Stimulated activated CD4-positive, alpha-beta T cell treated with anti-CD3 and anti-CD28 coated beads, TNF-alpha, amount 100 ng/mL, for 48 hours (primary cell): ENCODE measurements around the gene BHLHA9.
A peak's percentile ranks its signal among the peaks of the same experiment; 100 is the strongest.
"Not testable (repeated sequence)": the region's sequence is repeated elsewhere in the genome, so short reads cannot be mapped to it uniquely, and the experiment has no call there.

Experiments used
- DNase-seq, 3 donors: peaks; one replicate each; pipeline ENCODE4 v3.0.0-alpha.2; 2020; ENCODE audit warnings: low read depth in 3 of 3

BHLHA9 gene

DNA sequence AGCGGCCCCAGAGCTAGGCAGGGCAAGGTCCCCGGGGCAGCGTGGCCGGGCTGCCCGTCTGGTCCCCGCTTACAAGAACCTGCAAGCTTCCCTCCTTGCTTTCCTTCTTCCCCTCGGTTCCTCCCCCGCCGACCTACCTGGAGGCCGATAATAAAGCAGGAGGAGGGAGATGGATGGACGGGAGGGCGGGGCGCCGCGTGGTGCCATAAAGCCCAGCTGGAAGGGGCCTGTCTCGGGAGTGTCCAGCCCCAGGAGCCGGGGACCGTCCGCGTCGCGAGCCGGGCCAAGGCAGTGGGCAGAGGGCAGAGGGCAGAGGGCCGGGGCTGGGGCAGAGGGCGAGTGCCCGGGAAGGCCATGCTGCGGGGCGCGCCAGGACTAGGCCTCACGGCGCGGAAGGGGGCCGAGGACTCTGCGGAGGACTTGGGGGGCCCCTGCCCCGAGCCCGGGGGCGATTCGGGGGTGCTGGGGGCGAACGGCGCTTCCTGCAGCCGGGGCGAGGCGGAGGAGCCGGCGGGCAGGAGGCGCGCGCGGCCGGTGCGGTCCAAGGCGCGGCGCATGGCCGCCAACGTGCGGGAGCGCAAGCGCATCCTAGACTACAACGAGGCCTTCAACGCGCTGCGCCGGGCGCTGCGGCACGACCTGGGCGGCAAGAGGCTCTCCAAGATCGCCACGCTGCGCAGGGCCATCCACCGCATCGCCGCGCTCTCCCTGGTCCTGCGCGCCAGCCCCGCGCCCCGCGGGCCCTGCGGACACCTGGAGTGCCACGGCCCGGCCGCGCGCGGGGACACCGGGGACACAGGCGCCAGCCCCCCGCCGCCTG, at the start of gene BHLHA9:
BHLHA9 (plus strand) TSS at position 235 of the 820 bp plus-strand sequence; CDS start at position 355, 120 bp downstream.
- no peak for DNase-seq

DNA sequence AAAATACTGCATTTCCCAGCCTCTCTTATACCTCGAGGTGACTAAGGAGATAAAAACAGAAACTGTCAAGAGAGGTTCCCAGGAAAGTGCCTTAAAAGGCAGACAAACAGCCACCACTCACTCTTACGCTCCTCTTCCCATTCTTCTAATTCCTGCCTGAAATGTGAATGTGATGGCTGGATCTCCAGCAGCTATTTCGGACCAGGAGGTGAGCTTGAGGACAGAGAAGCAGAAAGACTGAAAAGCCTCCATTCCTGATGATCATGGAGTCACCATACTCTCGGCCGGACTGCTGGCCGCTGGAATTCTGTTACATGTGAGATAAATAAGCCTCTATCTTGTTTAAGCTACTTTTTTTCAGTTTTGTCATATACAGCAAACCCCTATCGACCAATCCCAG, 49.0 kb upstream of the BHLHA9 start:
- DNase-seq = no peak

DNA sequence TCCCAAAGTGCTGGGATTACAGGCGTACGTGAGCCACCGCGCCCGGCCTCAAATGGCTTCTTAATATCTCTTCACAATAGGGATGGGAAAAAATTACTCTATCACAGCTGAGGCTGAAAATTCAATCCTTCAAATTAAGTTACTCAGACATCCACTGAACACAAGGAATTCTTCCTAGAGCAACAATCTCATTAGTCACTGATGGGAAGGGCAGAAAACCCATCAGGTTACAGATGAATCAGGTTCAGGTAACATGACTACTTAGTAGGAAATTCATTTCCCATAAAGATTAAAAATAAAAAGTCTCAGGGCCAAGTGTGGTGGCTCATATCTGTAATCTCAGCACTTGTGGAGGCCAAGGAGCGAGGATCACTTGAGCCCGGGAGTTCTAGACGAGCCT, 47.9 kb upstream of the BHLHA9 start:
- DNase-seq = no peak

DNA sequence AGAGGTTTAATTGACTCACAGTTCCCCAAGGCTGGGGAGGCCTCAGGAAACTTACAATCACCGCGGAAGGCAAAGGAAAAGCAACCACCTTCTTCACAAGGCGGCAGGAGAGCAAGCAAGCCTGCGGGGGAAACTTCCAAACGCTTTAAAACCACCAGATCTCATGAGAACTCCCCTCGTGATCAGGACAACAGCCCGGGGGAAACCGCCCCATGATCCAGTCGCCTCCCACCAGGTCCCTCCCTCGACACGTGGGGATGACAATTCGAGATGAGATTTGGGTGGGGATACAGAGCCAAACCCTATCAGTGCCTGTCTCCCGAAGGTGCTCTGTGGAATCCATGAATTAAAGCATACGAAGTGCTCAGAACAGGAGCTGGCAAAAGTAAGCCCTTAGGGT, 46.6 kb upstream of the BHLHA9 start:
- DNase-seq = no peak

DNA sequence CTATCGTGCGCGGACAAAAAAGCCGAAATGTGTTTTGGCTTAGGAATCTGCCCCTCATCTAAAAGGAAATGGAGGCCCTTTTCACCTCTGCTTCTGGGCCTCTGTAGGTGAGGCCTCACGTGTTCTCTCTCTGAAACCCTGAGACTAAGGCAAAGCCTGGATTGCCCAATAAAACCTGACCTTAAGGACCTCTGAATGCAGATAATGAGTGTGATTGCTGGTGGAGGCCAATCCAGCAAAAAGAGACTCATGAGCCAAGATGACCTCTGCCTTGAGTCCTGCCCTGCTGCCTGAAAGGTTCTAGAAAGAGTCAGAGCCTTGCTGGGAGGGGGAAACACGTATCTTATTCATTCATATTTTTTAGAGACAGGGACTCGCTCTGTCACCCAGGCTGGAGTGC, 45.9 kb upstream of the BHLHA9 start:
- DNase-seq = no peak

DNA sequence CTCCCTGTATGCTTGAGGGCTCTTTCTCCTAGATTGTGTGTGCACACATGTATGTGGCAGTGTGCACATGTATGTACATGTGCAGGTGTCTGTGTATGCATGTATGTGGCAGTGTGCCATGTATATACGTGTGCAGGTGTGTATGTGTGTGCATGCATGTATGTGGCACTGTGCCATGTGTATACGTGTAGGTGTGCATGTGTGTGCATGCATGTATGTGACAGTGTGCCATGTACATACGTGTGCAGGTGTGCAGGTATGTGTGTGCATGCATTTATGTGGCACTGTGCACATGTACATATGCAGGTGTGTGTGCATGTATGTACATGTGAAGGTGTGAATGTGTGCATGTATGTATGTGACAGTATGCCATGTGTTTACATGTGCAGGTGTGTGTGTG, 43.9 kb upstream of the BHLHA9 start:
- DNase-seq = no peak

DNA sequence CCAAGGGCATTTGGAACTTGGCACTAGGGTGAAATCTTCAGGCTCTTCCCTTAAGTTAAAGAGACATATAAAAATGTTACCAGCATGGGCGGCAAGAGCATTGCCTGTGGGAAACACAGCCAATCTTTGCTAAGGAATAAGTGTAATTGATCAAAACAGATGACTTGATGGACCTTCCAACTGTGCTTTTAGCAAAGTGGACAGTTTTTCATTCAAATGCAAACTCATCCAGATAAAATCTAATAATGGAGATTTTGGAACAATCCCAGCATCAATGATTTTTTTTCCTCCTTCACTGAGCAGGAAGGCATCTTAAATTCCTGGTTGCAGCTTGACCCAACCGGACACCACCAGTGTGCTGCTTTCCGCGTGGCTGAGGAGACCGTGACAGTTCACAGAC, 42.9 kb upstream of the BHLHA9 start:
- DNase-seq = no peak

DNA sequence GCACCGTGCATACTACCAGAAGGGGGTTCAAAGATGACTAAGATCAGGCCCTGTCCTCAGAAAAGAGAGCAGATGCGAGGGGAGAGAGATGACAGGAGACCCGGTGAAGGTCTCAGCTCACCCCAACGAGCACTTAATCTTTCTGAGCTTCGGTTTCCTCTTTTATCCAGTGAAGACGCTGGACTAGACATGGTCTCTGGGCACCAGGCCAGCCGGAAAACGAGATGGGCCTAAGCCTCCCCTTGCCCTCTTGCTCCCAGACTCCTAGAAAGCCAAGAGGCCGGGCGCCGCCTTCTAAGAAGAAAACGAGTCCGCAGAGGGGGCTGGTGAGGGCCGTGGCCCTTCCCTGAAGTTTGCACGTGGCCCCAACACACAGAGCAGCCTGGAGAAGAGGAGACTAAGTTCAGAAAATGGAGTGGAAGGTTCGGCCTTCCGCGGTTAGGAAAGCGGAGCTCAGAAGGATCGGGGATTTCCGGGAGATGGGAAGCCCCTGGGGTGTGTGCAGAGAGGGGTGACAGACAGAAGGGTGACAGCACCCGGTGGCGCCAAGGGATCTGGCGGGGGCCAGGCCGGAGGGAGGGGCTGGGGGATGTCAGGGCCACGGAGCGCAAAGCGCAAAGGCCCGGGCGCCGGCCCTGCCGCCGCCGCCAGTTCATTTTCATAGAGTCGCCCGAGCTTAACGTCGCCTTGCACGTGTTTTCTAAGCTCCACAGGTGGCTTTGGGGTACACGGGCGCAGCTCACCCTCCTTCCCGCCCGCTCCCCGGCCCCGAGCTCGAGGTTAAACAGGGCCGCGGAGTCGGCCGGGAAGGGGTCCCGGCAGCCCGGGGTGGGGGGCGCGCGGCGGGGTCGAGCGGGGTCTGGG, 42.1 kb upstream of the BHLHA9 start:
- no peak for DNase-seq

DNA sequence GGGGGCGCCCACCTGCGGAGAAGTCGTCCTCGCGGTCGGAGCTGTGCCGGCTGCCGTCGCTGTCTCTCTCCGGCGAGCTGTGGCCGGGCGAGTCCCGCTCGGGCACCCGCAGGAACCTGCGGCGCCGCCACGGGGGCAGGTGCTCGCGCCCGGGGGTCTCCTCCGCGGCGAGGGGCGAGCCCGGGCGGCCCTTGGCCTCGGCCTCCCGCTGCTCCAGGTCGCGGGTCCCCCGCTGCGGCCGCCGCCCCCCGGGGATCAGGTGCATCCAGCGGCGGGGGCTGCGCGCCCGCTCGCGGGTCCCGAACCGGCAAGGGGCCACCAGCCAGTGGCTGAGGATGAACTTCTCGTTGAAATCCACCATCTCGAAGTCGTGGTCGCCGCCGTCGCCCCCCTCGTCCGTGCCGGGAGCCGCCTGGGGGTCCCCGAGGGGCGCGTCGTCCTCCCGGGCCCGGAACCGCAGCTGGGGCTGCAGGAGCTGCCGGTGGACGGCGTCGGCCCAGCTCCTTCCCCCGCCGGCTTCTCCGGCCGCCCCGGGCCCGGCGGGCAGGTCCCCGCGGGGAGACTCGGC, 41.4 kb upstream of the BHLHA9 start:
- DNase-seq = no peak

DNA sequence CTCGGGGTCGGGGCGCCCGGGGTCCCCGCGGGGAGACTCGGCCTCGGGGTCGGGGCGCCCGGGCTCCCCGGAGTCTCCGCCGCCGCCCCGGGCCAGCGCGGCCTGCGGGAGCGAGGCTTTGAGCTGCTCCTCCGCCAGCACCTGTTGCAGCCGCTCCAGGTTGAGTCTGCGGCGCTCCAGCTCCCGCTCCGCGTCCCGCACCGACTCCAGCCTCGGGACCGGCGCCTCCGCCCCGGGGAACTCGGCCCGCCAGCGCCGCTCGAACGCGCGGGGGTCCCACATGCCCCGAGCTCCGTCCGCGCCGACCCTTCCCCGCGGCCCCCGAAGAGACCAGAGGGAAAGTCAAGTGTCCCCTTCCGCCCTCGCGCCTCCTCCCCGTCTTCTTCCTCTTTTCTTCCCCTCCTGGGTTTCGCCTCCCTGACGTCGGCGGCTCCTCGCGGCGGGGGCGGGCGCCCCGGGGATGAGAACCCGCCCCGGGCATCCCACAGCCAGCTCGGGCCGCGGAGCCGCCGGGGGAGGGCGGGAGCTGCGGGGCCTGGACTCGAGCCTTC, 40.8 kb upstream of the BHLHA9 start:
- peak in 1 of 3 donors; percentile 23 for DNase-seq

DNA sequence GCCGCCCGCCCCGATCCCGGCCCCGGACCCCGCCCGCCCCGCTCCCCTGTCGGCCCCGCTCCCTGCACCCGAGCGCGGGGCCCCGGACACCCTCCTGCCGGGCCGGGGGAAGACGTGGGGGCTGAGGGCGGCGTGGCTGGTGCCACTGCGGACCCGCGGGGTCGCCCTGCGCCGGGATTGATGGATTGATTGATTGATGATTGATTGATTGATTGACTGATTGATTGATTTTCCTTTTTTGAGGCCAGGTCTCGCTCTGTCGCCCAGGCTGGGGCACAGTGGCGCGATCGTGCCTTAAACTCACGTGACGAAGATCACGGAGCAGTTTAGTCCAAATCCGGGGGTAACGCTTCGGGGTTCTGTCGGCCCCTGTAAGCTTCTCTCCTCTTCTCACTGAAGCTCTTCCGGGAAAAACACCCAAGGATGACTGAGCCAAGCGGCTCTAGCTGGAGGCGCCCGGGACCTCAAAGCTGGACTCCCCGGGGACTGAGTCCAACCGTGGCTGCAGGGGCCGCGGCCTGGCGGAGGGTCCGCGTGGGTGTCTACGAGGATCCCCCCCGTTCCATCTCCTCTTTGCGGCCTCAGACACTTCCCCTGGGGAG, 40.2 kb upstream of the BHLHA9 start:
- DNase-seq = no peak

DNA sequence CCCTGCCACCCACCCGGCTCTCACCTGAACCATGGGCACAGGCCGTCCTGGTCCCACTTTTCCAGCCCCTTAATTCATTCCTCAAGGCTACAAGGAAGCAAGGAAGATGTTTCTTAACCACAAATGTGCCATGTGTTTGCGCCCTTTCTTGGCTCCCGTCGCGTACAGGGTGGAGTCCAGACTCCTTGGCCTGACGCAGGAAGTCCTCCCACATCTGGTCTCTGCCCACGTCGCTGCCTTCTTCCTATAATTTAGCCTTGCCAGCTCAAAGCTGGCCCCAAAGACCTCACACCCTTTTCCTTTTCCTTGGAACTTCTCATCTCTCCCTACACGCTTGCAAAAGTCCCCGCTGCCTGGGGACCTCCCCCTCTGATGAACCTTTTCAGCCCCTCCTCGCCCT, 38.8 kb upstream of the BHLHA9 start:
- DNase-seq = no peak

DNA sequence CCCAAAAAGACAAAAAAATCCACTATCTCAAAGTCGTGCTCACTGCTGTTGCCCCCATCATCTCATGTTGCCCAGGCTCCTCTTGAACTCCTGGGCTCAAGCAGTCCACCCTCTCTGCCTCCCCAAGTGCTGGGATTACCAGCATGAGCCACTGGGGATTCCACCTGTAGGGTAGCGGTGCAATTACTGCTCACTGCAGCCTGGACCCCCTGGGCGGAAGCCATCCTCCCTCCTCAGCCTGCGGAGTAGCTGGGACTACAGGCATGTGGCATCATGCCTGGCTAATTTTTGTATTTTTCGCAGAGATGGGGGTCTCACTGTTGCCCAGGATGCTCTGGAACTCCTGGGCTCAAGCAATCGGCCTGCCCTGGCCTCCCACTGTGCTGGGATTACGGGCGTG, 37.9 kb upstream of the BHLHA9 start:
- DNase-seq = no peak

DNA sequence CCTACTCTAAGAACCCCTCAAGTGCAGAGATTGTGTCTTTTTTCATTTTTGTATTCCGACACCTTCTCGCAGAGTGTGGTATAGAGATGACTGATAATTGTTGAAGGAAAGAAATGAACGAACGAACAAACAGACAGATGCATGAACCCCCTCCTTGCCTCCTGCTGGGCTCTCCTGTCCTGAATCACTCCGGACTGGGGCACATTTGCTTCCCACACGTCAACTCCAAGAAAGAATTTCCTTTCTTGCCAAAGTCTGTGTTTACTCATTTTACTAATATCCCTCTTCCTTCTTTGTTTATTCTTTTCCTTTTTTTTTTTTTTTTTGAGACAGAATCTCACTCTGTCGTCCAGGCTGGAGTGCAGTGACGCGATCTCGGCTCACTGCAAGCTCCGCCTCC, 37.5 kb upstream of the BHLHA9 start:
- no peak for DNase-seq

DNA sequence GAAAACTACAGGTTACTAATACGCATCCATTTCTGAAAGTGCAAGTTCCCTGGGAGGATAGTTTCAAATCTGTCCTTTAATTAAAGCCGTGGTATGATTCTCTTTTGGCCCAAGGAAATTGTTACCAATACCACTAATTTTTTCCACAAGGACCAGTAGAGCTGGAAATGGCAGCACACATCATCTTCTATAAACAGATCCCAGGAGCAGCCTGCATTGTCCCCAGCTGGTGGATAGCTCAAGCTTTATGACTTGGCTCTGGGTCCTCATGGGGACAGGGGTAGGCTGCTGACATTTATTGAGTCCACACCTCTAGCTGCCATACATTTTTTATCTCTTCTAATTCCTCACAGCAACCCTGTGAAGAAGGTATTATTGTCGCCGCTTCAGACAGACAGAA, 35.8 kb upstream of the BHLHA9 start:
- no peak for DNase-seq

DNA sequence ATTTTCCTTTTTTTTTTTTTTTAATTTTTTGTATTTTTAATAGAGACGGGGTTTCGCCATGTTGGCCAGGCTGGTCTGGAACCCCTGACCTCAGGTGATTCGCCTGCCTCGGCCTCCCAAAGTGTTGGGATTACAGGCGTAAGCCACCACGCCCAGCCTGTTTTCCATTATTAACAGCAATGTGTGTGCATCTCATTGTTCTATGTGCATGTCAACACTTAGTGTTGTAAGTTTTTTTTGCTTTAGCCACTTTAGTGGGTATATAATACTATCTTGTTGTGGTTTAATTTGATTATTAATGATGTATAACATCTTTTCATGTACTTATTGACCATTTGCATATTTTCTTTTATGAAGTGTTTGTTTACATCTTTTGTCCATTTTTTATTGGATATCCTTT, 32.8 kb upstream of the BHLHA9 start:
- no peak for DNase-seq

DNA sequence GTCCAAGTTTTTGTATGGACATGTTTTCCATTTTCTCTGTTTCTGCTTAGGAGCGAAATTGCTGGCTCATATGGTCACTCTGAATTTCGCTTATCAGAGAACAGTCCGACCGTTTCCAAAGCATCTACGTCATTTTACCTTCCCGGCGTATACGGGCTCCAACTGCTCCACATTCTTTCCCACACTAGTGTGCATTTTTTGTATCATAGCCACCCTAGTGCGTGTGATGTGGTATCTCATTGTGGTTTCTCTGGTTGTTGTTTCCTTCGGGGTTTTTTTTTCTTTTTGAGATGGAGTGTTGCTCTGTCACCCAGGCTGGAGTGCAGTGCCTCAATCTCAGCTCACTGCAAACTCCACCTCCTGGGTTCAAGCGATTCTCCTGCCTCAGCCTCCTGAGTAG, 31.0 kb upstream of the BHLHA9 start:
- DNase-seq = no peak

DNA sequence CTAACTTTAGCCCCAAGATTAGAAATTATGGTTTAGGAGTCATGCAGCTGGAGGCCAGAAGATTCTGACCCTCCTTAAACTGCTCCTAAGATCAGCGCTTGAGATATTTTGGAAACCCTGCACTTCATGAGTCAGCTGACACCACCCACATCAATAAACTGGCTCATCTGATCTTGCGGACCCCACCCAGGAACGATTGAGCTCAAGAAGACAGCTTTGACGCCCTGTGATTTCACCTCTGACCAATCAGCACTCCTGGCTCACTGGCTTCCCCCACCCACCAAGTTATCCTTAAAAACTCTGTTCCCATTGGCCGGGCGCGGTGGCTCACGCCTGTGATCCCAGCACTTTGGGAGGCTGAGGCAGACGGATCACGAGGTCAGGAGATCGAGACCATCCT, 29.8 kb upstream of the BHLHA9 start:
- not testable (repeated sequence) for DNase-seq

DNA sequence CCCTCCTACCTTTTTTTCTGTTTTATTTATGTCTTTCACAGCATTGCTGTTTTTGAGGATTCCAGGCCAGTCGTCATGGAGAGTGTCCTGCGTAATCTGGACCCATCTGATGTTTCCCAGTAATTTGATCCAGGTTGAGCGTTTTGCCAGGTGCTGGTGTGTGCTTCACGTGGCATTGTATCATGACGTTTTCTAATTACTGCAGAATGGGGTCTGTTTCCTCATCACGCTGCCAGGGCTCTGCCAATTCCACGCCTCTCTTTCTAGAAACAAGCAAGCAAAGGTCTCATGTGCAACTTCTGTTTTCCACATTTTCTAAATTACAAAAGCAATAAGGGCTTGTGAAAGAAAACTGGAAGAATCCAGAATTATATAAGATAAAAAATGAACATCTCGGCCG, 28.3 kb upstream of the BHLHA9 start:
- DNase-seq = no peak

DNA sequence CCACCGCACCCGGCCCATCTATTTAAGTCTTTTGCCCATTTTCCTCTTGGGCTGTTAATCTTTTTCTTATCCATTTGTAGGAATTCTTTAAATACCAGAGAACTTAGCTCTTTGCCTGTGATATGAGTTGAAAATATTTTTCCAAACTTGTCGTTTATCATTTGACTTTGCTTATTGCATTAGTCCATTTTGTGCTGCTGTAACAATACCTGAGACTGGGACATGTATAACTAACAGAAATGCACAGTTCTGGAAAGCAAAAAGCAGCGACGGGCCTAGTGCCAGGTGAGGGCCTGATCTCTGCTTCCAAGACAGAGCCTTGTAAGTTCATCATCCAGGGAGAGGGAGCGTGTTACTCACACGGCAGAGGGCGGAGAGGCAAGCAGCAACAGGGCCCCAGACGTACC, 25.6 kb upstream of the BHLHA9 start:
- DNase-seq = no peak

DNA sequence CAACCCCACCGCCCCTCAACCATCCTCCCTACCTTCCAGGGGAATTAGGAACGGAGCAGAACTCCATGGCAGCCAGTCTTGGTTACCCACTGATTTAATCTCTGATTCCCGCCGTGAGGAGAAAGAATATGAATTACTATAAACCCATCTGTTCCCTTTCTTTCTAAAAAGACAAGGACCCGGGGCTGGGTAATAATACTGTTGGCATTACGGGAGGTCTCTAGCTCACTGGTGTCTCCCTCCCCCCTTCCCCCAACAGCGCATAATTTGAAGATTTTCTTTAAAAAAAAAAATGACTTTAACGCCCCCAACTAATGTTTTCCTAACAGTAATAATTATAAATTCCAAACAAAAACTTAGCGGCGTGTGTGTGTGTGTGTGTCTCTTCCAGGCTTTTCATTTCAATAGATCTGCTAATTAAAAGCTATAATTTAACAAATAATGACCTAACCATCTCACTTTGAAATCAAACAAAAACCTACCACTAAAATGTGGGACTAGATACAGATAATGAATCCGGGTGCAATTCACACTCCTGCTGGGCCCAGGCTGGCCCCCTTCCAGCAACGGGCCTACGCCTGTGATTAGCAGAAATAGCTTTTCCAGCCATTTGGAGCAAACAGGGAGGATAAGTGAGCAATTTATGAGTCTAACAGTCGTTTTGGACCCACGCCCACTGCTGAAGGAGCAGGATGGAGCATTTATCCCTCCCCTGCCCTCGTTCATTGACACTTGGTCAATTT, 18.2 kb upstream of the BHLHA9 start:
- DNase-seq = no peak
